HFF-Myc (cell line): ENCODE results near the gene CD44.
"Not testable (repeated sequence)": the region's sequence is repeated elsewhere in the genome, so short reads cannot be mapped to it uniquely, and the experiment has no call there.

Experiments
- DNase-seq: peaks from one replicate; pipeline ENCODE4 v3.0.0-alpha.2; 2011; ENCODE audit warnings: low read depth; ENCODE audit errors: extremely low read depth
- H3K4me3 ChIP-seq: replicated peaks from 2 replicates; pipeline ENCODE4 v1.5.1; 2011; ENCODE audit warnings: low read depth, mild to moderate bottlenecking, control low read depth, low read length
- TF ChIP-seq, protein P1 (sequence below): IDR thresholded peaks from 2 replicates; pipeline ENCODE4 v1.5.1; 2012; ENCODE audit warnings: mild to moderate bottlenecking, low read depth, low read length, control low read depth; ENCODE audit errors: missing control alignments

CD44 gene

GRCh38 chr11:35216962-35217678, 78.1 kb downstream of the CD44 start:
- DNase-seq: no peak
- no peak overlapping the region for H3K4me3 ChIP-seq
- TF ChIP-seq, protein P1, sequence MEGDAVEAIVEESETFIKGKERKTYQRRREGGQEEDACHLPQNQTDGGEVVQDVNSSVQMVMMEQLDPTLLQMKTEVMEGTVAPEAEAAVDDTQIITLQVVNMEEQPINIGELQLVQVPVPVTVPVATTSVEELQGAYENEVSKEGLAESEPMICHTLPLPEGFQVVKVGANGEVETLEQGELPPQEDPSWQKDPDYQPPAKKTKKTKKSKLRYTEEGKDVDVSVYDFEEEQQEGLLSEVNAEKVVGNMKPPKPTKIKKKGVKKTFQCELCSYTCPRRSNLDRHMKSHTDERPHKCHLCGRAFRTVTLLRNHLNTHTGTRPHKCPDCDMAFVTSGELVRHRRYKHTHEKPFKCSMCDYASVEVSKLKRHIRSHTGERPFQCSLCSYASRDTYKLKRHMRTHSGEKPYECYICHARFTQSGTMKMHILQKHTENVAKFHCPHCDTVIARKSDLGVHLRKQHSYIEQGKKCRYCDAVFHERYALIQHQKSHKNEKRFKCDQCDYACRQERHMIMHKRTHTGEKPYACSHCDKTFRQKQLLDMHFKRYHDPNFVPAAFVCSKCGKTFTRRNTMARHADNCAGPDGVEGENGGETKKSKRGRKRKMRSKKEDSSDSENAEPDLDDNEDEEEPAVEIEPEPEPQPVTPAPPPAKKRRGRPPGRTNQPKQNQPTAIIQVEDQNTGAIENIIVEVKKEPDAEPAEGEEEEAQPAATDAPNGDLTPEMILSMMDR: no peak

DNA sequence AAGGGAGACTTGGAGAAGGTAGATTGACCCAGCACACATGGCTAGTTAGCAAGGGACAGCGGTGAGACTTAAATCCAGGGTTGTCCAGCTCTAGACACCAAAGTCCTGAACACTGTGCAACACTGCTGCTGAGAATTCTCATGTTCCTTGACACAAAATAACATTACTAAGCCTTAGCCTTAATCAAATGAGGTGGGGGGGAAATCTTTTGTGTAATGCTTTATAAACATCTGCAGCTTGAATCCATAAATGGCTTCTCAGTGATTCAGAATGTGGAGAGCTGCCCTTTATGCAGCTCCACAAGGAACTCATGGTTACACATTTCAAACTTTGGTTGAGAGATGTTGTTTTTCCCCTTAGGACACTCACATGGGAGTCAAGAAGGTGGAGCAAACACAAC, 80.0 kb downstream of the CD44 start:
- DNase-seq: no peak
- TF ChIP-seq, protein P1: no peak
- no peak overlapping the region for H3K4me3 ChIP-seq

DNA sequence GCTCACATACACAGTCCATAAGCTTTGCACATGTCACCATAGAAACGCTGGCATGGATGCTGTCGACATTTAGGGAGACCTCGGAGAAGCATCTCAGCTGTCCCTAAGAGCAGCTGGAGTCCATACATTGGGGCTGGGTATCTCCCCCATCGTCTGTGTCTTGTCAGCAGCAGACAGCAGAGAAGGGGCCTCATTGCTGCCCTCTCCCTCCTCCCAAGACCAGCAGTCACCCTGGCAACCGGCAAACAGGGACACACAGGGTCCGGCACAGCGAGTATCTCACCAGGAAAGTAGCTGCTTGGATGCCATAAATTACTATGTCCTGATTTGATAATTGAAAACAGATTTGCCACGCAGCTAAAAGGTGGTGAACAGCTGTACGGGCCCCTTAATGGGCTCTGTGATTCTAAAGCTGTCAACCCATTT, 84.4 kb downstream of the CD44 start:
- peak; percentile 64 for DNase-seq
- TF ChIP-seq, protein P1: no peak

GRCh38 chr11:35223991-35224390, 85.0 kb downstream of the CD44 start:
- H3K4me3 ChIP-seq: no peak overlapping the region
- no peak for DNase-seq
- TF ChIP-seq, protein P1: no peak

More for the DNA sequence above, 84.4 kb downstream of the CD44 start:
- no peak overlapping the region for H3K4me3 ChIP-seq

DNA sequence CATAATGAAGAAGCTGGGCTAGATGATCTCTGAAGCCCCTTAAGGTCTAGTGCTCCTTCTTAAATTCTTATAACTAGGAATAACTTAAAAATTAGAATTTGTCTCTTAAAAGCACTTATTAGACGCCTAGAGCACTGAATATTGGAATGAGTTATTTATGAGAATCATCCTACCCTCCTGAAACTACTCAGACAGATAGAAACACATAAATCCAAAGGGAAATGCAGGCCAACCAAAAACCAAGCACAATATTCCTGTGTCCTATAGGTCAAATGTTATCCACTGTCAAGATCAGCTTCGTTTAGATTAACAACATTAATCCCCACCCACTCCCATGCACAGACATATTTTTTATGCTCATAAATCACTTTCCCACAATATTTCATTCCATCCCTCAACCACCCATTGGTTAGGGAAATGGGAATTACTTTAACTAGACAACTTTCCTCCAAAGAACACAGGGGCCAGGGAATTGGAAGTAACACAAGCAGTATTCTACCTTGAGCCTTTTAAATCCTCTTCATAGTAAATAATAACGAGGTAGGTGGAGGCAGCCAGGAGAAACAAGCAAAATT, 87.1 kb downstream of the CD44 start:
- TF ChIP-seq, protein P1: no peak
- DNase-seq: no peak
- no peak overlapping the region for H3K4me3 ChIP-seq

DNA sequence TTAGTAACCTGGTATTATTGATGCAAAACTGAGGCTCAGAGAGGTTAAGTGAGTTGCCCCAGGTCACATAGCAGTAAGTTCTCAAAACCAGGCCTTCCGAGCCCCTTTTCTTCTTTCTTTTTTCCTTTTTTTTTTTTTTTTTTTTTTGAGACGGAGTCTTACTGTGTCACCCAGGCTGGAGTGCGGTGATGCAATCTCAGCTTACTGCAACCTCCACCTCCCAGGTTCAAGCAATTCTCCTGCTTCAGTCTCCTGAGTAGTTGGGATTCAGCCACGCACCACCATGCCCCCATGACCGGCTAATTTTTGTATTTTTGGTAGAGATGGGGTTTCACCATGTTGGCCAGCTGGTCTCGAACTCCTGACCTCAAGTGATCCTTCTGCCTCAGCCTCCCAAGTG, 87.8 kb downstream of the CD44 start:
- H3K4me3 ChIP-seq, DNase-seq: not testable (repeated sequence)

DNA sequence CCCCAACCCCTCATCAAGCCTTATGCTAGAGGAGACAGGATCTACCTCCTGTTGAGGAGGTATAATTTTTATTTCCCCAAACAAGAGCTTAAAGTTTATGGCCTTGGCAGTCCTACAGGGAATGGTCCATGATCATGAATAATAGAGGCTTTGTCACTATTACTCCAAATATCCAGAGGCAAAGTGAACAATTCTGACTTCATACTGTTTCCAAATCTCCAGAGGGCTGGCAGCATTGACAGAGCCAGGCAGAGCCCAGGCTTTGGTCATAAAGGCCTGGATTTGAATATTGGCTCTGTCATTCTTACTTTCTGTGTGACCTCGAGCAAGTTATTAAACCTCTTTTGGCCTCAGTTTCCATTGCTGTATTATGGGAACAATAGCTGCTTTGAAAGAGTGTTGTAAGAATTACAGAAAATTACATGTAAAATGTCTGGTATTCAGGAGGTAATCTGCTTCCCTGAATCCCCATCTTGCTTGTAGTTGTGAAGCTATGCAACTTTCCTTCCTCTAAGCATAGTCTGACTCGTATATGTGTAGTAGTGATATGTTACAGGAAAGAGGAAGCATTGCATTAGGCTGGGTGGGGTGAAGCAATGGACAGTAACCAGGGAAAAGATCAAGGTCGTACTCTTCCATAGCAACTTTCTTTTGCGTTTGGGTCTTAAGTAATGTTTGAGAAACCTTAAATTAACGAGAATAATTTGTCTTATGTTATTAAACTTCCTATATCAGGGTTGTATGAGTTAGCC, 88.8 kb downstream of the CD44 start:
- no peak for DNase-seq
- TF ChIP-seq, protein P1: no peak
- no peak overlapping the region for H3K4me3 ChIP-seq
